Peyer's patch (tissue), 4 donors: Measurements from ENCODE around the gene DDX3X. TPM values are rescaled to one million over a fixed set of nuclear protein-coding genes. Genes with fewer than 3 reads are reported as not detected.
"Not testable (repeated sequence)": the region's sequence is repeated elsewhere in the genome, so short reads cannot be mapped to it uniquely, and the experiment has no call there.

Experiments
- DNase-seq, 3 donors: peaks; one replicate each; pipeline ENCODE4 v3.0.0-alpha.2; 2017 to 2019
- H3K27ac ChIP-seq, 4 donors: fragments of 200-600 bp; sonication (generic); one replicate each; pipeline ENCODE4 v1.5.1; 2016 to 2019
- H3K27me3 ChIP-seq, 2 donors: fragments of 200-600 bp; sonication (generic); one replicate each; pipeline ENCODE4 v1.5.1; 2019
- H3K36me3 ChIP-seq, 3 donors: fragments of 200-600 bp; sonication (generic); one replicate each; pipeline ENCODE4 v1.5.1; 2016 to 2019
- H3K4me1 ChIP-seq, 4 donors: fragments of 200-600 bp; sonication (generic); one replicate each; pipeline ENCODE4 v1.5.1; 2016 to 2019
- H3K4me3 ChIP-seq, 4 donors: fragments of 200-600 bp; sonication (generic); 1 replicate in 3 of 4; 2 replicates in 1 of 4; pipeline ENCODE4 v1.5.1; 2016 to 2019; ENCODE audit warnings: mild to moderate bottlenecking in 1 of 4
- H3K9me3 ChIP-seq, 4 donors: fragments of 200-600 bp; sonication (generic); one replicate each; pipeline ENCODE4 v1.5.1; 2016 to 2019; ENCODE audit warnings: mild to moderate bottlenecking in 1 of 4
- POLR2A ChIP-seq, 2 donors: fragments of 450-650 bp; IDR thresholded peaks; one replicate each; pipeline ENCODE4 v1.5.1; 2017; ENCODE audit warnings: antibody characterized with exemption in 2 of 2, mild to moderate bottlenecking in 2 of 2, moderate library complexity in 2 of 2
- total RNA-seq, 4 donors: library from RNA; depleted of rRNA; stranded (reverse); fragments of >200 nt; gene quantifications; one replicate each; pipeline ENCODE4 v1.1.0, GENCODE V29; 2016
- TF ChIP-seq, protein P1 (sequence below), 6 experiments: fragments of 450-650 bp in 4 of 6; fragments of 200-600 bp in 2 of 6; sonication (generic) in 1 of 6; IDR thresholded peaks; one replicate each; pipeline ENCODE4 v1.5.1; 2017 to 2019; ENCODE audit warnings: antibody characterized with exemption in 6 of 6, mild to moderate bottlenecking in 3 of 6, moderate library complexity in 1 of 6

Gene DDX3X
- total RNA-seq, 4 donors from 2014 or later = 152 to 215 (median 179) TPM

DNA sequence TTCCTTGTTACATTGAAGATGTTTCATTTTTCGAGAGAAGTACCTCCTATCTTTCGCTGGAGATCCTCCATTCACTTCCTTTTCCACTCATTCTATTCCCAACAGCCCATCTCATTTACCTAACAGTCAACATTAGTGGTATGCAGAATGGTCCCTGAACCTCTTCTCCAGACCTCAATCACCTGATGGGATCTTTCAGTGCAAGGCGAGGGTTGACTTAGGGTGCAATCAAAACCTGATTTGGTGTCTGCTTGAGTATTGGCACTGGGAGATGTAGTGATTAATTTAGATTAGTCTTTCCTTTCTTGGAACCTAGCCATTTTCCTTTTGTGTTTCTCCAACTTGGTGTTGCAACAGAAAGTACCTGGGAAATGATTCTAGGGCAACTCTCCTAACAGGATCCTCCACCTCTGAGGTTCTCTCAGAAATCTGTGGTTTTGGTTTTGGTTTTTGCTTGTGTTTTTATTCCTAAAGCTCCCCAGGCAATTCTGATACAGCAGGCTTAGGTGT is 18.4 kb downstream of the DDX3X start:
- no peaks in the 10 kb centered on the region for H3K4me1 ChIP-seq
- H3K27ac ChIP-seq = no peak overlapping the region
- no peak overlapping the region for H3K4me3 ChIP-seq
- H3K27me3 ChIP-seq = no peaks in the 10 kb centered on the region
- peaks cover 0 to 14% (median 0%) of the 10 kb centered on the region in 3 donors for H3K36me3 ChIP-seq
- DNase-seq = no peak
- TF ChIP-seq, protein P1, sequence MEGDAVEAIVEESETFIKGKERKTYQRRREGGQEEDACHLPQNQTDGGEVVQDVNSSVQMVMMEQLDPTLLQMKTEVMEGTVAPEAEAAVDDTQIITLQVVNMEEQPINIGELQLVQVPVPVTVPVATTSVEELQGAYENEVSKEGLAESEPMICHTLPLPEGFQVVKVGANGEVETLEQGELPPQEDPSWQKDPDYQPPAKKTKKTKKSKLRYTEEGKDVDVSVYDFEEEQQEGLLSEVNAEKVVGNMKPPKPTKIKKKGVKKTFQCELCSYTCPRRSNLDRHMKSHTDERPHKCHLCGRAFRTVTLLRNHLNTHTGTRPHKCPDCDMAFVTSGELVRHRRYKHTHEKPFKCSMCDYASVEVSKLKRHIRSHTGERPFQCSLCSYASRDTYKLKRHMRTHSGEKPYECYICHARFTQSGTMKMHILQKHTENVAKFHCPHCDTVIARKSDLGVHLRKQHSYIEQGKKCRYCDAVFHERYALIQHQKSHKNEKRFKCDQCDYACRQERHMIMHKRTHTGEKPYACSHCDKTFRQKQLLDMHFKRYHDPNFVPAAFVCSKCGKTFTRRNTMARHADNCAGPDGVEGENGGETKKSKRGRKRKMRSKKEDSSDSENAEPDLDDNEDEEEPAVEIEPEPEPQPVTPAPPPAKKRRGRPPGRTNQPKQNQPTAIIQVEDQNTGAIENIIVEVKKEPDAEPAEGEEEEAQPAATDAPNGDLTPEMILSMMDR (IDR thresholded peaks at IDR 0.05) = no peak
- no peak for TF ChIP-seq POLR2A (IDR thresholded peaks at IDR 0.05)
- no peaks in the 10 kb centered on the region for H3K9me3 ChIP-seq

GRCh38 chrX:41353985-41354384 is 20.0 kb downstream of the DDX3X start:
- Histone ChIP-seq H3K36me3 (no peaks in the 10 kb centered on the region), H3K27ac (no peak overlapping the region), H3K27me3 (no peaks in the 10 kb centered on the region), H3K9me3 (no peaks in the 10 kb centered on the region), H3K4me3 (no peak overlapping the region), H3K4me1 (no peaks in the 10 kb centered on the region)
- DNase-seq = no peak
- TF ChIP-seq, protein P1 (IDR thresholded peaks at IDR 0.05) = no peak

GRCh38 chrX:41369152-41369551 is 35.2 kb downstream of the DDX3X start:
- H3K9me3 ChIP-seq = no peaks in the 10 kb centered on the region
- TF ChIP-seq, protein P1 (IDR thresholded peaks at IDR 0.05) = no peak
- H3K27me3 ChIP-seq = no peaks in the 10 kb centered on the region
- H3K4me1 ChIP-seq = no peaks in the 10 kb centered on the region
- DNase-seq = no peak
- H3K36me3 ChIP-seq = no peaks in the 10 kb centered on the region
- H3K27ac ChIP-seq = no peak overlapping the region
- no peak overlapping the region for H3K4me3 ChIP-seq

DNA sequence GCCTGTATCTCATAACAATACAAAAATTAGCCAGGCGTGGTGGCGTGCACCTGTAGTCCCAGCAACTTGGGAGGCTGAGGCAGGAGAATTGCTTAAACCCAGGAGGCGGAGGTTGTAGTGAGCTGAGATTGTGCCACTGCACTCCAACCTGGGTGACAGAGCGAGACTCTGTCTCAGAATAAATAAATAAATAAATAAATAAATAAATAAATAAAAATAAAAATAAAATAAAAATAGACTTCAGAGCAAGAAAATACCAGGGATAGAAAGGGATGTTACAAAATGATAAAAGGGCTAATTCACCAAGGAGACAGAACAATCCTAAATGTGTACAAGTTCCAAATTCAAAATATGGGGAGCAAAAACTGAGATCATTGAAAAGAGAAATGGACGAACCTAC is 37.6 kb downstream of the DDX3X start:
- not testable (repeated sequence) for DNase-seq, H3K4me1 ChIP-seq, H3K4me3 ChIP-seq, H3K36me3 ChIP-seq, H3K27ac ChIP-seq, H3K9me3 ChIP-seq, H3K27me3 ChIP-seq

DNA sequence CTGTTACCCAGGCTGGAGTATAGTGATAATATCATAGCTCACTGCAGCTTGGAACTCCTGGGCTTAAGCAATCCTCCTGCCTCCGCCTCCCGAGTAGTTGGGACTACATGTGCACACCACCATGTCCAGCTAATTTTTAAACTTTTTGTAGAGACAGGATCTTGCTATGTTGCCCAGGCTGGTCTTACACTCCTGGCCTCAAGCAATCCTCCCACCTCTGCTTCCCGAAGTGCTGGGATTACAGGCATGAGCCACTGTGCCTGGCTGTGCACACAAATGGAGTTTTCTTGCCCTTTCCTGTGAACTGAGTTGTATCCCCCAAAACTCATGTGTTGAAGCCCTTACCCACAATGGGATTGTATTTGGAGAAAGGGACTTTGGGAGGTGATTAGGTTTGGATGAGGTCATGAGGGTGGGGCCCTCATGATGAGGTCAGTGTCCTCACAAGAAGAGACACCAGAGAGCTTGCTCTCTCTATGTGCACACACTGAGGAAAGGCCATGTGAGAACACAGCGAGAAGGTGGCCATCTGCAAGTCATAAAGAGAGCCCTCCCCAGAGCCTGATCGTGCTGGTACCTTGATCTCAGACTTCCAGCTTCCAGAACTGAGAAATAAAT is 40.1 kb downstream of the DDX3X start:
- TF ChIP-seq, protein P1 (IDR thresholded peaks at IDR 0.05) = no peak
- TF ChIP-seq POLR2A (IDR thresholded peaks at IDR 0.05) = no peak
- no peak for DNase-seq
- Histone ChIP-seq H3K27me3 (no peaks in the 10 kb centered on the region), H3K27ac (no peak overlapping the region), H3K4me3 (no peak overlapping the region), H3K9me3 (no peaks in the 10 kb centered on the region), H3K36me3 (no peaks in the 10 kb centered on the region), H3K4me1 (no peaks in the 10 kb centered on the region)

GRCh38 chrX:41377624-41378023 is 43.7 kb downstream of the DDX3X start:
- TF ChIP-seq POLR2A (IDR thresholded peaks at IDR 0.05) = no peak
- TF ChIP-seq, protein P1 (IDR thresholded peaks at IDR 0.05) = no peak
- H3K9me3 ChIP-seq = no peaks in the 10 kb centered on the region
- peaks cover 0 to 4% (median 0%) of the 10 kb centered on the region in 4 donors for H3K4me1 ChIP-seq
- H3K27me3 ChIP-seq = no peaks in the 10 kb centered on the region
- H3K27ac ChIP-seq = no peak overlapping the region
- no peak for DNase-seq
- no peaks in the 10 kb centered on the region for H3K36me3 ChIP-seq
- H3K4me3 ChIP-seq = no peak overlapping the region
